ENCODE measurements around the gene RIPK3. TPM values are rescaled to one million over a fixed set of nuclear protein-coding genes. Genes with fewer than 3 reads are reported as not detected.

Gene RIPK3
- polyA plus RNA-seq, 6 donors from 2014 or later: 7.7 to 12.9 (median 9.3) TPM; not detected in 1

DNA sequence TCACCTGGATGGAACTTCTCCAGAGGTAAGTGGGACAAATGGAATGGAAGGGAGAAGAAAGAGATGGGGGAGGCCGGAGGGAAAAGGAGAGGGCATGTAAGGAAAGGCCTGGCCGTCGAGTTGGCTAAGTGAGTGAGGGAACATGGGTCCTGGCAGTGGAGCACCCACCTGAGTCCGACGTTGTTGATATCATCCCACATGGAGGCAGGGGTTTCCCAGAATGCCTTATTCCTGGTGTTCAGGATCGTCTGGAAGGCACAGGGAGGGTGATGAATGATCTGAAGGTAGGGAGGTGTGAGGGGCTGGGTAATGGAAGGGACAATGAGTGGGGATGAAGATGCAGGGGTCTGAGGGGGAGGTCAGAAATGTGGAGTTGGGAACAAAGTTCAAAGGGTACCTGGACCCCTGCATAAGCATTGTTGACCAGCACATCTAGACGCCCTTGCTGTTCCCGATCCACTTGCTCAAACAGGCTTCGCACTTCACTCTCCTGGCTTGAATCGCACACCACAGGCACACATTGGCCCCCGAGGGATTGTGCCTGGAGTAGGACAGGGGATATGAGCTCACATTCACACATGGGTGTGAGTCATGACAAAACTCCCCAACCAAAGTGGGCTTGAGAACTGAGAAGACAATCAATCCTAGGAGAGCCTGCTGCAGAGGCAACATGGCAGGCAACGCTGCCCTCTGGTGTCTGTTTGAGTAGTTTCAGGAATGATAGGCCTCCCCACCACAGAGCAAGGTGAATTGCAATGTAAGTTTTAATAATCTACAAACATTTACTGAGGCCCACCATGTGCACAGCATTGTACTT is 43.2 kb downstream of the RIPK3 start:
- peaks cover 35 to 50% (median 45%) of the 10 kb centered on the region in 3 donors for H3K4me1 Mint-ChIP-seq
- H3K27me3 Mint-ChIP-seq: no peaks in the 10 kb centered on the region
- H3K4me3 Mint-ChIP-seq: peak overlapping the region in 3 of 8 donors; percentile 35 to 80 (median 49)
- peaks cover 5 to 20% of the 10 kb centered on the region in 2 donors for H3K36me3 Mint-ChIP-seq
- H3K27ac Mint-ChIP-seq: peak overlapping the region; percentile 76 to 94 (median 90)
- H3K9me3 Mint-ChIP-seq: no peaks in the 10 kb centered on the region
- peak; percentile 59 to 65 for ATAC-seq (ENCODE audit: low read depth in 2 of 2)
- peak; percentile 69 for DNase-seq

DNA sequence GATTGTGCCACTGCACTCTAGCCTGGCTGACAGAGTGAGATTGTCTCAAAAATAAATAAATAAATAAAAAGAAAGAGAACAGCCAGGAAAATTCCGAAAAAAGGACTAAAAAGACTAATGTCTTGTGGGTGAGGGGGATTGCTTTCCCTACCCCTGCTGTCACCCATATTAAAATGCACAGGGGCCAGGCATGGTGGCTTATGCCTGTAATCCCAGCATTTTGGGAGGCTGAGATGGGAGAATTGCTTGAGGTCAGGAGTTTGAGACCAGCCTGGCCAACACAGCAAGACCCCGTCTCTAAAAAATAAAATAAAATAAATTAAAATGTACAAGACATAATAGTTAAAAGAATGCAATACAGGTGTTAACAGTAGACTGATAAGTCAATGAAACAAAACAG is 46.3 kb downstream of the RIPK3 start:
- no peaks in the 10 kb centered on the region for H3K27me3 Mint-ChIP-seq
- H3K9me3 Mint-ChIP-seq: no peaks in the 10 kb centered on the region
- H3K36me3 Mint-ChIP-seq: peaks cover 18 to 32% of the 10 kb centered on the region in 2 donors
- H3K4me1 Mint-ChIP-seq: peaks cover 30 to 40% (median 37%) of the 10 kb centered on the region in 3 donors
- peak overlapping the region in 1 of 6 donors; percentile 8 for H3K27ac Mint-ChIP-seq
- no peak for DNase-seq
- no peak for ATAC-seq (ENCODE audit: low read depth in 2 of 2)
- no peak overlapping the region for H3K4me3 Mint-ChIP-seq

DNA sequence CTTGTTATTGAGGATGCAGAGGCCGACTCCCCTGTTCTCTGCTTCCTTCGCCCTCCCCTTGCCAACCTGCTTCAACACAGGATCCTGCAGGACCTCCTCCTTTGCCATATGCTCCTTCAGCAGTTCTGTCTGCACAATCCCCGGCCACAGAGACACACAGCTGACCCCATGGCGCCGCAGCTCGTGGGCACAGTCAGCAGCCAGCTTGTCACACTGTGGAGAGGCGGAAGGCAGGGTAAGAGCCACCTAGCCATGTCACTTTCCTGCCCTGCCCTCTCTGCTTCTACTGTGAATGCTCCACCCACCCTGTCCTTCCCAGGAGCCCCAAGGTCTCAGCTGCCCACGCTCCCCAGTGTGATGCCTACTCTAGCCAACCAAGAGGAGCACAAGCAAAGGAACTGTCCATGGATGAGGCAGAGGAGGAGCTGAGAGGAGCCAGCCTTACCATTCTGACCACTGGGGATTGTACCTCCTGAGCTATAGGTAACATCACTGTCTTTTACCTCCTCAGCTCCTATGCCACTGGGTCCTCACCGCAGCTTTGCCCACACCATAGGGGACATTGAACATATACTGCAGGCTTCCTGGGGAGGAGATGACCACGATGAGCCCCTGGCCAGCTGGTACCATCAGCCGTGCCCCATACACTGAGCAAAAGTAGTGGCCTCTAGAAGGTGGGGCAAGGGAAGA is 47.5 kb downstream of the RIPK3 start:
- no peaks in the 10 kb centered on the region for H3K27me3 Mint-ChIP-seq
- no peaks in the 10 kb centered on the region for H3K9me3 Mint-ChIP-seq
- no peak overlapping the region for H3K27ac Mint-ChIP-seq
- no peak for ATAC-seq (ENCODE audit: low read depth in 2 of 2)
- H3K4me1 Mint-ChIP-seq: peaks cover 27 to 36% (median 29%) of the 10 kb centered on the region in 3 donors
- no peak for DNase-seq
- H3K36me3 Mint-ChIP-seq: peaks cover 18 to 32% of the 10 kb centered on the region in 2 donors
- H3K4me3 Mint-ChIP-seq: no peak overlapping the region

DNA sequence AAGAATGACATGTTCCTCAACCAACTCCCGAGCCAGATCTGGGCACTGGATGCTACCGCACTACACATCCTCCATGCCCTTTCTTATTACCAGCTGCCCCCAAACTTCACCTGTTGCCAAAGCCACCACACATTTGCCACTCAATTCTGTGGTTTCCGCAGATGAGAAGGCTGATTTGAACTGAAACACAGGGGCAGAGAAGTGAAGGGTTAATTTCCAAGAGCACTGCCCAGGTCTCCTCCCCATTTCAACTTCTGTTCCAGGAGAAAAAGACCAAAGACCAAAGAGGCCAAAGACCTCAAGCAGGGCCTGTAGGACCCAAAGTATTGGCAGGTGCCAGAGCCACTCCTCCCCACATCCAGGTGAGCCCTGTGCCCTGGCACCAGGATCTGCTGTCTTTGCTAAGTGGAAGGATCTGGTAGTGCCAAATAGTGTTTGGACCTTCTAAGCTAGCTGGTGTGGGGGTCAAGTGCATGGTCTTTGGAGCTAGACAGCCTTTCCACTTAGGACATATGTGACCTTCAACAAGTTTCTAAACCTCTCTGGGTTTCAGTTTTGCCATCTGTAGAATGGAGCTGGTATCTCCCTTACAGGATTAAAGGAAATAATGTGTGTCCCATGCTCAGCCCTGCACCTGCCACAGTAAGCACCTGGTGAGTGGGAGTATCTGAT is 48.2 kb downstream of the RIPK3 start:
- Mint-ChIP-seq H3K27me3 (no peaks in the 10 kb centered on the region), H3K27ac (peak overlapping the region in 1 of 6 donors; percentile 68), H3K4me3 (no peak overlapping the region), H3K9me3 (no peaks in the 10 kb centered on the region), H3K4me1 (peaks cover 21 to 29% (median 22%) of the 10 kb centered on the region in 3 donors), H3K36me3 (peaks cover 18 to 29% of the 10 kb centered on the region in 2 donors)
- no peak for DNase-seq
- ATAC-seq (ENCODE audit: low read depth in 2 of 2): no peak

DNA sequence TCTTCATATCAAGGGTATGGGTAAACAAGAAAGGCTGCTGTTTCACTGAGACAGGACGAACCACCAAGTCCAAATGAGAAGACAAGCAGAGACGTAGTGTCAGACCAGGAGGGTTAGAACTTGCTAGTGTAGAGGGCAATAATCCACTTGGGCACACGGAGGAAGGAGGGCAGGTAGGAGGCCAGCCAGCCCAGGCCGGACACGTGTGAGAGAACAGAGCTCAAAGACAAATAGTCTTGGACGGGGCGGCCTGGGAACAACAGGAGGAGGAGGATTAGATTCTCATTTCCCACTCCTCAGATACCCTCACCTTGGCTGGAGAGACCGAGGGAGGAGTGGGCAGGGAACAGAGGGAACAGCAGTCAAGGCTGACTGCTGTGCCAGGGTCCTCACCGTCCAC is 49.0 kb downstream of the RIPK3 start:
- DNase-seq (no peak), ATAC-seq (ENCODE audit: low read depth in 2 of 2) (no peak)
- Mint-ChIP-seq H3K27ac (peak overlapping the region in 3 of 6 donors; percentile 59 to 86 (median 84)), H3K36me3 (peaks cover 18 to 21% of the 10 kb centered on the region in 2 donors), H3K4me3 (no peak overlapping the region), H3K9me3 (no peaks in the 10 kb centered on the region), H3K27me3 (no peaks in the 10 kb centered on the region), H3K4me1 (peaks cover 13 to 22% (median 16%) of the 10 kb centered on the region in 3 donors)

DNA sequence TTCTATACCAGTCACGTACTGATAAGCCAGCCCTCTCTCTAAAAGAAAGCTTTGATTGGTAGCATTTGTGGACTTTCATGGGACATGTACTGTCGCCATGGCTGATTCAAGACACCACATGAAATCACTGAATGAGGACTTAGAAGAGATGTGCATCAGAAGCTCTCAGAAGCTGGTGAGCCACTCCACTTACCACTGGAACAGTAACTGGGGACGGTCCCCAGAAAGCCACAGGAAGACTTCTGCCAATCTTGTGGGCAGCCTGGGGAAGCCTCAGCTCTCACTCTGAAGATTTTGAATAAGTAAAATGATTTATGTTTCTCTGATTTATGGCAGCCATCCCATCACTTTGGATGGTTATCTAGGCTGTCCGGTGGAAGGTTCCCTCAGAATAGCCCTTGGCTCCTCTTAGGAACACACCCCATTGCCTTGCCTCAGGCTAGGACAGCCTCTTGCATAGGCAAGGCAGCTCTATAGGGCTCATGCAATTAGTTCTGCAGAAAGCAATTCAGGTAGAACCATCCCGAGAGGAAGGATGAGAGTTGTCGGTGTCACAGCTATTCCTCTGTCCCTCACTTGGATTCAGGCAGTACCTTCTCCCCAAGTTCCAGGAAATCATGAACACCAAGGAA is 50.0 kb downstream of the RIPK3 start:
- H3K9me3 Mint-ChIP-seq: no peaks in the 10 kb centered on the region
- peaks cover 13 to 21% of the 10 kb centered on the region in 2 donors for H3K36me3 Mint-ChIP-seq
- no peaks in the 10 kb centered on the region for H3K27me3 Mint-ChIP-seq
- ATAC-seq (ENCODE audit: low read depth in 2 of 2) (peak; percentile 56 to 90), DNase-seq (peak; percentile 29)
- H3K27ac Mint-ChIP-seq: peak overlapping the region in 2 of 6 donors; percentile 20 to 42
- H3K4me3 Mint-ChIP-seq: no peak overlapping the region
- H3K4me1 Mint-ChIP-seq: peaks cover 13 to 22% (median 16%) of the 10 kb centered on the region in 3 donors

DNA sequence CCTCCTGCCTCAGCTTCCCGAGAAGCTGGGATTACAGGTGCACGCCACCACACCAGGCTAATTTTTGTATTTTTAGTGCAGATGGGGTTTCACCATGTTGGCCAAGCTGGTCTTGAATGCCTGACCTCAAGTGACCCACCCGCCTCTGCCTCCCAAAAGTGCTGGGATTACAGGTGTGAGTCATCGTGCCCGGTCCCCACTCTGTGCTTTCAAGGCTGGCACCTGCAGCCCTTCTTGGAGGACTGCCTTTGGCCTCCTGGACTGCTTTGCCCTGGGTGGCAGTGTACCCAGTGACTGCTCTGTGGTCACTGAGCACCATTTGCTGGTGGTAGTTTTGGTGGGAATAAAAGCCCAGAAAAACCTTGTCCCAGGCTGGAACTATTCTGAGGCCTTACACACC is 52.8 kb downstream of the RIPK3 start:
- H3K9me3 Mint-ChIP-seq: no peaks in the 10 kb centered on the region
- no peak overlapping the region for H3K4me3 Mint-ChIP-seq
- H3K27me3 Mint-ChIP-seq: no peaks in the 10 kb centered on the region
- no peak for DNase-seq
- no peak for ATAC-seq (ENCODE audit: low read depth in 2 of 2)
- H3K4me1 Mint-ChIP-seq: peaks cover 17 to 30% (median 20%) of the 10 kb centered on the region in 3 donors
- H3K36me3 Mint-ChIP-seq: peaks cover 13 to 15% of the 10 kb centered on the region in 2 donors
- H3K27ac Mint-ChIP-seq: no peak overlapping the region

Other genes with a start within 250 kb of the RIPK3 start
- 10 to 100 TPM; 26.5 to 48.0 (median 36.8) TPM for gene PCK2, start 245.7 kb downstream of the RIPK3 start, polyA plus RNA-seq (ENCODE audit: low read depth in 6 of 6)
- gene DCAF11, start 225.2 kb downstream of the RIPK3 start, polyA plus RNA-seq (ENCODE audit: low read depth in 6 of 6): 100 to 1,000 TPM in 1 of 6 donors, 10 to 100 TPM in 5; 65.8 to 106 (median 78.5) TPM
- gene NRL, start 225.0 kb downstream of the RIPK3 start, polyA plus RNA-seq (ENCODE audit: low read depth in 6 of 6): 1 to 10 TPM; 2.3 to 8.9 (median 6.4) TPM
- gene FITM1, start 209.3 kb downstream of the RIPK3 start, polyA plus RNA-seq (ENCODE audit: low read depth in 6 of 6): 1 to 10 TPM in 1 of 6 donors, under 1 TPM in 4, not detected in 1; 0.29 to 1.4 (median 0.53) TPM
- gene PSME1, start 203.8 kb downstream of the RIPK3 start, polyA plus RNA-seq (ENCODE audit: low read depth in 6 of 6): 100 to 1,000 TPM; 704 to 932 (median 769) TPM
- 10 to 100 TPM in 2 of 6 donors, 1 to 10 TPM in 4; 5.9 to 15.3 (median 9.2) TPM for gene EMC9, start 198.4 kb downstream of the RIPK3 start, polyA plus RNA-seq (ENCODE audit: low read depth in 6 of 6)
- 100 to 1,000 TPM; 257 to 514 (median 294) TPM for gene PSME2, start 193.4 kb downstream of the RIPK3 start, polyA plus RNA-seq (ENCODE audit: low read depth in 6 of 6)
- 10 to 100 TPM; 21.0 to 47.2 (median 32.1) TPM for gene RNF31, start 192.5 kb downstream of the RIPK3 start, polyA plus RNA-seq (ENCODE audit: low read depth in 6 of 6)
- gene IRF9, start 178.7 kb downstream of the RIPK3 start, polyA plus RNA-seq (ENCODE audit: low read depth in 6 of 6): 100 to 1,000 TPM in 3 of 6 donors, 10 to 100 TPM in 3; 86.7 to 140 (median 97.2) TPM
- 1 to 10 TPM; 3.6 to 9.6 (median 6.9) TPM for gene REC8, start 167.9 kb downstream of the RIPK3 start, polyA plus RNA-seq (ENCODE audit: low read depth in 6 of 6)
- gene IPO4, start 151.2 kb downstream of the RIPK3 start, polyA plus RNA-seq (ENCODE audit: low read depth in 6 of 6): 10 to 100 TPM in 5 of 6 donors, 1 to 10 TPM in 1; 5.4 to 19.0 (median 12.6) TPM
- gene TM9SF1, start 144.6 kb downstream of the RIPK3 start, polyA plus RNA-seq (ENCODE audit: low read depth in 6 of 6): 10 to 100 TPM; 34.5 to 43.9 (median 37.0) TPM
- 1 to 10 TPM in 3 of 6 donors, under 1 TPM in 2, not detected in 1; 0.36 to 1.7 (median 1.4) TPM for gene TSSK4, start 134.3 kb downstream of the RIPK3 start, polyA plus RNA-seq (ENCODE audit: low read depth in 6 of 6)
- 100 to 1,000 TPM; 139 to 167 (median 157) TPM for gene CHMP4A, start 126.5 kb downstream of the RIPK3 start, polyA plus RNA-seq (ENCODE audit: low read depth in 6 of 6)
- 10 to 100 TPM; 32.7 to 48.2 (median 37.3) TPM for gene MDP1, start 123.9 kb downstream of the RIPK3 start, polyA plus RNA-seq (ENCODE audit: low read depth in 6 of 6)
- gene NEDD8, start 107.6 kb downstream of the RIPK3 start, polyA plus RNA-seq (ENCODE audit: low read depth in 6 of 6): 100 to 1,000 TPM; 306 to 385 (median 326) TPM
- gene GMPR2, start 107.1 kb downstream of the RIPK3 start, polyA plus RNA-seq (ENCODE audit: low read depth in 6 of 6): 100 to 1,000 TPM in 3 of 6 donors, 10 to 100 TPM in 3; 90.3 to 120 (median 99.2) TPM
- gene TINF2, start 97.4 kb downstream of the RIPK3 start, polyA plus RNA-seq (ENCODE audit: low read depth in 6 of 6): 100 to 1,000 TPM; 238 to 289 (median 254) TPM
- not detected for gene TGM1, start 76.8 kb downstream of the RIPK3 start, polyA plus RNA-seq (ENCODE audit: low read depth in 6 of 6)
- 10 to 100 TPM; 22.2 to 36.2 (median 22.8) TPM for gene RABGGTA, start 68.4 kb downstream of the RIPK3 start, polyA plus RNA-seq (ENCODE audit: low read depth in 6 of 6)
- 10 to 100 TPM; 20.4 to 38.5 (median 29.3) TPM for gene DHRS1, start 40.2 kb downstream of the RIPK3 start, polyA plus RNA-seq (ENCODE audit: low read depth in 6 of 6)
- gene NOP9, start 40.1 kb downstream of the RIPK3 start, polyA plus RNA-seq (ENCODE audit: low read depth in 6 of 6): 1 to 10 TPM in 5 of 6 donors, under 1 TPM in 1; 0.83 to 2.4 (median 1.3) TPM
- gene CIDEB, start 32.0 kb downstream of the RIPK3 start, polyA plus RNA-seq (ENCODE audit: low read depth in 6 of 6): 10 to 100 TPM in 1 of 6 donors, 1 to 10 TPM in 5; 4.9 to 10.4 (median 8.1) TPM
- 1 to 10 TPM in 1 of 6 donors, under 1 TPM in 5; 0.28 to 1.2 (median 0.69) TPM for gene LTB4R2, start 29.9 kb downstream of the RIPK3 start, polyA plus RNA-seq (ENCODE audit: low read depth in 6 of 6)
- 1 to 10 TPM; 1.4 to 2.4 (median 2.1) TPM for gene LTB4R, start 28.5 kb downstream of the RIPK3 start, polyA plus RNA-seq (ENCODE audit: low read depth in 6 of 6)
- gene ADCY4, start 4.9 kb downstream of the RIPK3 start, polyA plus RNA-seq (ENCODE audit: low read depth in 6 of 6): under 1 TPM in 3 of 6 donors, not detected in 3; 0.29 to 0.53 (median 0.32) TPM
- gene NFATC4, start 28.2 kb upstream of the RIPK3 start, polyA plus RNA-seq (ENCODE audit: low read depth in 6 of 6): under 1 TPM in 2 of 6 donors, not detected in 4; 0.19 to 0.43 TPM
- gene NYNRIN, start 59.0 kb upstream of the RIPK3 start, polyA plus RNA-seq (ENCODE audit: low read depth in 6 of 6): under 1 TPM in 2 of 6 donors, not detected in 4; 0.05 to 0.14 TPM
- gene CBLN3, start 89.7 kb upstream of the RIPK3 start, polyA plus RNA-seq (ENCODE audit: low read depth in 6 of 6): 1 to 10 TPM in 5 of 6 donors, under 1 TPM in 1; 0.70 to 2.6 (median 2.1) TPM
- 10 to 100 TPM; 22.8 to 39.8 (median 24.0) TPM for gene KHNYN, start 90.0 kb upstream of the RIPK3 start, polyA plus RNA-seq (ENCODE audit: low read depth in 6 of 6)
- 100 to 1,000 TPM in 2 of 6 donors, 10 to 100 TPM in 4; 79.5 to 106 (median 87.5) TPM for gene SDR39U1, start 102.8 kb upstream of the RIPK3 start, polyA plus RNA-seq (ENCODE audit: low read depth in 6 of 6)
- gene CMA1, start 168.3 kb upstream of the RIPK3 start, polyA plus RNA-seq (ENCODE audit: low read depth in 6 of 6): not detected
- gene CTSG, start 236.3 kb upstream of the RIPK3 start, polyA plus RNA-seq (ENCODE audit: low read depth in 6 of 6): not detected

All from naive B cell (primary cell).